Adrenal gland (tissue), 12 donors: Measurements from ENCODE around the gene ATXN7. TPM values are rescaled to one million over a fixed set of nuclear protein-coding genes. Genes with fewer than 3 reads are reported as not detected.

ENCODE experiments used
- DNase-seq, 7 donors: peaks; one replicate each; pipeline ENCODE4 v3.0.0-alpha.2; 2019 to 2020
- H3K27ac ChIP-seq, 5 donors: fragments of 200-600 bp; sonication (generic) in 4 of 5; 1 replicate in 3 of 5; 2 replicates in 2 of 5; pipeline versions ENCODE4 v1.5.1 to v1.8.0; 2016 to 2020; ENCODE audit warnings: mild to moderate bottlenecking in 1 of 5
- H3K27me3 ChIP-seq: fragments of 200-600 bp; 2 replicates; pipeline ENCODE4 v1.8.0; 2021
- H3K36me3 ChIP-seq, 2 donors: fragments of 200-600 bp; replicated peaks in 1 of 2; 1 replicate in 1 of 2; 2 replicates in 1 of 2; pipeline versions ENCODE4 v1.5.1 to v1.8.0; 2018 to 2022
- H3K4me1 ChIP-seq, 2 donors: fragments of 200-600 bp; replicated peaks in 1 of 2; 1 replicate in 1 of 2; 2 replicates in 1 of 2; pipeline versions ENCODE4 v1.5.1 to v1.8.0; 2018 to 2021
- H3K4me3 ChIP-seq, 4 donors: fragments of 200-600 bp; sonication (generic) in 3 of 4; one replicate each; pipeline ENCODE4 v1.5.1; 2016 to 2018
- H3K9me3 ChIP-seq, 3 donors: fragments of 200-600 bp; sonication (generic) in 1 of 3; replicated peaks in 1 of 3; 1 replicate in 2 of 3; 2 replicates in 1 of 3; pipeline versions ENCODE4 v1.5.1 to v1.8.0; 2016 to 2021
- POLR2A ChIP-seq, 2 donors: fragments of 450-650 bp; IDR thresholded peaks; one replicate each; pipeline ENCODE4 v1.6.1; 2017; ENCODE audit warnings: antibody characterized with exemption in 2 of 2, mild to moderate bottlenecking in 2 of 2, moderate library complexity in 1 of 2
- WGBS, 4 donors: extraction: QIAGEN DNeasy Blood & Tissue Kit in 2 of 4; methylation state at CpG; one replicate each; pipeline versions ENCODE4 v1.1.5 to v1.1.7; 2013 to 2017; 5-methylcytosine and 5-hydroxymethylcytosine counted together
- intact Hi-C, 2 donors: fragments of 100-400 bp; cut with DNase I; formaldehyde crosslinking; loops; one replicate each; pipeline versions ENCODE4 v1.14.1 to v1.15.0; 2022 to 2023
- polyA plus RNA-seq, 3 donors: library from polyadenylated mRNA; stranded (reverse); fragments of 200-250 nt in 2 of 3; fragments of 350-450 nt in 1 of 3; fragmentation: Illumina TruSeq in 1 of 3; extraction: RNeasy Lipid Tissue Mini Kit (QIAGEN cat#74804) in 1 of 3; gene quantifications; one replicate each; pipeline ENCODE4 v1.2.3, GENCODE V29; 2013 to 2014
- total RNA-seq, 9 donors: library from RNA; depleted of rRNA in 4 of 9; stranded (reverse); fragments of >200 nt in 4 of 9; fragments of 120-200 nt in 1 of 9; fragmentation: NEBNext Ultra II Directional in 1 of 9; extraction: Animal tissue kit (Norgen Biotek cat#: 25700) in 1 of 9; gene quantifications; one replicate each; pipeline versions ENCODE4 v1.1.0 to v1.2.4, GENCODE V29; 2013 to 2023
- TF ChIP-seq, protein P1 (sequence below), 6 experiments: fragments of 450-650 bp in 4 of 6; fragments of 200-600 bp in 2 of 6; sonication (generic) in 1 of 6; IDR thresholded peaks; 1 replicate in 5 of 6; 2 replicates in 1 of 6; pipeline versions ENCODE4 v1.5.1 to v1.8.0; 2016 to 2021; ENCODE audit warnings: antibody characterized with exemption in 6 of 6, mild to moderate bottlenecking in 2 of 6, moderate library complexity in 1 of 6
- donor health status: healthy with polysubstance abuse.
- donor health status: Bipolar disorder and iron deficiency.
- donor health status: DM: yes; HTN: yes; CAD: no.
- donor health status: DM: no; HTN: no; CAD: no.
- donor health status: DM: no; HTN: no; CAD: no.
- donor health status: DM: yes; HTN: yes; CAD: no.

ATXN7 gene
- total and polyA plus RNA-seq, 12 donors = 4.1 to 27.3 (median 18.0) TPM

DNA sequence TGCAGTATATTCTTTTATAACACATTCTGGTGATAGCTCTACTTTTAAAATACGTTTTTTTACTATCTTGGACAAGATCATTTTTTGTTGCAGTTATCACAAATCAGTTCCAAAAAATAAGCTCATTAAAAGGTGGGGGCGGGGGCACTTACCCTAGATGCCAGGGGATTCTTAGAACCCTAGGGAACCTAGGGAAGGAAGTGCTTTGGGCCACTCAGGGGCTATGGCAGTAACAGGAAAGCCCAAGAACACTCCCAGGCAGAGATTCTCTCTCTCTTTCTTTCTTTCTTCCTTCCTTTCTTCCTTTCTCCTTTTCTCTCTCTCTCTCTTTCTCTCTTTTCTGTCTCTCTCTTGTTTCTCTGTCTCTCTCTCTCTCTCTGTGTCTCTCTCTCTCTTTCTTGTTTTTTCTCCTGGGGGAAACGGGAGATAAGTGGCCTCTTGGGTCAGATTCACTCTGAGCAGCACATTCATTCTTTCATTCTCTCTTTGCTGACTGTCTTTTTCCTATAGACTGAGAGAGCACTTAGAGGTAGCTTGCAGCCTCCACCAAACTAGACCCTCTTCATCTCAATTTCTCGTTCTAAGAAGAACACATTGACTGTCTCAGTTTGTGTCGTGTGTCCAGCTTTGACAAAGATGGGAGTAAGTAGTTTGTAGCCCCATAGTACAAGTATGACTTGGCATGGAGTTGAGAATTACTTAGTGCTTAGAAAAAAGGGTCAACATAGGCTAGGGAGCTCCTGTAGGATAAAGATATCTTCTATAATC, 31.9 kb downstream of the ATXN7 start:
- no peak for DNase-seq
- Histone ChIP-seq H3K36me3 (peaks cover 0 to 8% of the 10 kb centered on the region in 2 donors), H3K4me1 (peaks cover 0 to 22% of the 10 kb centered on the region in 2 donors), H3K27ac (no peak overlapping the region), H3K27me3 (no peaks in the 10 kb centered on the region), H3K9me3 (no peaks in the 10 kb centered on the region), H3K4me3 (no peak overlapping the region)
- intact Hi-C loops = no loop called here
- 76 to 81% (median 78%) methylated on average over 5 of the region's 5 CpGs for WGBS, 4 donors
- TF ChIP-seq, protein P1, sequence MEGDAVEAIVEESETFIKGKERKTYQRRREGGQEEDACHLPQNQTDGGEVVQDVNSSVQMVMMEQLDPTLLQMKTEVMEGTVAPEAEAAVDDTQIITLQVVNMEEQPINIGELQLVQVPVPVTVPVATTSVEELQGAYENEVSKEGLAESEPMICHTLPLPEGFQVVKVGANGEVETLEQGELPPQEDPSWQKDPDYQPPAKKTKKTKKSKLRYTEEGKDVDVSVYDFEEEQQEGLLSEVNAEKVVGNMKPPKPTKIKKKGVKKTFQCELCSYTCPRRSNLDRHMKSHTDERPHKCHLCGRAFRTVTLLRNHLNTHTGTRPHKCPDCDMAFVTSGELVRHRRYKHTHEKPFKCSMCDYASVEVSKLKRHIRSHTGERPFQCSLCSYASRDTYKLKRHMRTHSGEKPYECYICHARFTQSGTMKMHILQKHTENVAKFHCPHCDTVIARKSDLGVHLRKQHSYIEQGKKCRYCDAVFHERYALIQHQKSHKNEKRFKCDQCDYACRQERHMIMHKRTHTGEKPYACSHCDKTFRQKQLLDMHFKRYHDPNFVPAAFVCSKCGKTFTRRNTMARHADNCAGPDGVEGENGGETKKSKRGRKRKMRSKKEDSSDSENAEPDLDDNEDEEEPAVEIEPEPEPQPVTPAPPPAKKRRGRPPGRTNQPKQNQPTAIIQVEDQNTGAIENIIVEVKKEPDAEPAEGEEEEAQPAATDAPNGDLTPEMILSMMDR (IDR thresholded peaks at IDR 0.05) = no peak
- TF ChIP-seq POLR2A (IDR thresholded peaks at IDR 0.05) = no peak

DNA sequence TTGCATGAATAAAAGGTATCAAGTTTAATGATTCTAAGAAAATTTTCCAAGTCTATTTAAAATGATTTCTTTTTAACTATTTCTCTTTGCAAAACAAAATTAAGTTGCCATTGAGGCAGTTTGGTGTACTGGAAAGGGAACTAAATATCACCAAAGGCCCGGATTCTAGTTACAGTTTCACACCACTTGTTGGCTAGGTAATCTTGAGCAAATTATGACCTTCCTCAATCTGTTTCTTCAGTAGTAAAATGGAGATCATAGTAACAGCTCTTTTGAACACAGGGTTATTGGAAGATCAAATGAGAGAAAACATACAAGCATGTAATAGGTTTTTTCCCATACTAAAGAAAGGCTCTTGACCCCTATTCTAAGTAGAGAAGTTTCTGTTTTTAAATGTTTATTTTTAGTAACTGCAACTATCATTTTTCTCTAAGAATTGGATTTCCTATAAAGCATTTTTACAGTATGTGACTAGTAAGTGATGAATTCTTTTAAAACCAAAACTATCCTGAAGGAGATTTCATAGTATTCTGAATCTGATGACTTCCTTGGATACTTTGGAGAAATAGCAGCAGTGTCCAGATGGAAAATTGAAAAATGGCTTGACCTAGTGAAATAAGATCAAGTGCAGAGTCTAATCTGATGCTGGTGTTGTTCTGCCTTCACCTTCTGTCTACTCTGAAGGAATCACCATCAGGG, 32.8 kb downstream of the ATXN7 start:
- 47 to 67% (median 58%) methylated on average over 1 of the region's 1 CpG for WGBS, 4 donors
- no peaks in the 10 kb centered on the region for H3K9me3 ChIP-seq
- H3K4me3 ChIP-seq = no peak overlapping the region
- H3K27me3 ChIP-seq = no peaks in the 10 kb centered on the region
- peaks cover 0 to 22% of the 10 kb centered on the region in 2 donors for H3K4me1 ChIP-seq
- no peak for TF ChIP-seq POLR2A (IDR thresholded peaks at IDR 0.05)
- TF ChIP-seq, protein P1 (IDR thresholded peaks at IDR 0.05) = no peak
- DNase-seq = no peak
- intact Hi-C loops = no loop called here
- H3K27ac ChIP-seq = no peak overlapping the region
- peaks cover 0 to 8% of the 10 kb centered on the region in 2 donors for H3K36me3 ChIP-seq

DNA sequence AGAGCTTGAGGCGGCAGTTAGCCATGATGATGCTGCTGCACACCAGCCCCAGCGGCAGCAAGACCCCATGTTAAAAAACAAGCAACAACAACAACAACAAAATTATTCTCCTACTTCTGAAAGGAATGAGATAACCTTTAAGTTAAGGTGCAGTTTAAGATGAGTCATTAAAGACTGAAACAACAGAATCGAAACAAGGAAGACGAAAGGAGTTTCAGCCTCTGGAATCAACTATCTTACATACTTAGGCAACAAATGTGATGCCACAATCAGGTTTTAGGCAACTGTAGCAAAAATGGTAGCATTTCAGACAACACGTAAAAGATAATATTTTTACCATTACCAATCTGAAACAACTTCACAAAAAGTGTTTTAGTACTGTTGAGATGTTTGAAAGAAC, 36.3 kb downstream of the ATXN7 start:
- Histone ChIP-seq H3K36me3 (peaks cover 0 to 8% of the 10 kb centered on the region in 2 donors), H3K9me3 (no peaks in the 10 kb centered on the region), H3K27ac (no peak overlapping the region), H3K27me3 (no peaks in the 10 kb centered on the region), H3K4me1 (peaks cover 0 to 25% of the 10 kb centered on the region in 2 donors), H3K4me3 (no peak overlapping the region)
- TF ChIP-seq, protein P1 (IDR thresholded peaks at IDR 0.05) = no peak
- no peak for TF ChIP-seq POLR2A (IDR thresholded peaks at IDR 0.05)
- WGBS, 4 donors = 86 to 92% (median 89%) methylated on average over 5 of the region's 5 CpGs
- DNase-seq = no peak
- intact Hi-C loops = no loop called here

DNA sequence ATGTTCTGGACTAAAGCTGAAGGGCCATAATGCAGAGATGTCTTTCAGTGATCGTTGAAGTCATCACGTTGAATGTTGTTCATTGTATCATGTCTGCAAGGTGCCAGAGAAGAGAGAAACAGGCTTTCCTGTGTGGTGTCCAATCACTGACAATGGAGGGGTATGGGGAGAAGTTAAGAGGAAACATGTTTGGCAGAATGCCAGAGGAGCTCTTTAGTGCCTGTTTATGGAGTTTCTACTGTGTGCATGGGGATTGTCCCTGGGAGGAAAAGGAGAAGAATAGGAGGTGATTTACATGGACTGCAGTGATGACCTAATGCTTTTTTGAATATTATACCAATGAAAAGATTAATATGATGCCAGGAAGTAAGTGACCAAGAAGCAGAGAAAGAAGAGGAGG, 36.8 kb downstream of the ATXN7 start:
- no peak overlapping the region for H3K27ac ChIP-seq
- WGBS, 4 donors = 63 to 82% (median 75%) methylated on average over 2 of the region's 2 CpGs
- H3K9me3 ChIP-seq = no peaks in the 10 kb centered on the region
- H3K36me3 ChIP-seq = peaks cover 0 to 8% of the 10 kb centered on the region in 2 donors
- TF ChIP-seq, protein P1 (IDR thresholded peaks at IDR 0.05) = no peak
- TF ChIP-seq POLR2A (IDR thresholded peaks at IDR 0.05) = no peak
- H3K4me3 ChIP-seq = no peak overlapping the region
- no peaks in the 10 kb centered on the region for H3K27me3 ChIP-seq
- intact Hi-C loops = no loop called here
- peaks cover 0 to 21% of the 10 kb centered on the region in 2 donors for H3K4me1 ChIP-seq
- no peak for DNase-seq
